GM23338 (cell line): ENCODE measurements around the gene GNB1L. TPM values are rescaled to one million over a fixed set of nuclear protein-coding genes. Genes with fewer than 3 reads are reported as not detected.

Source experiments
- ATAC-seq: fragments of 200-7000 bp; cut with Tn5 transposase; 3 replicates; pipeline ENCODE4 v1.9.1; 2020
- DNase-seq: peaks from one replicate; pipeline ENCODE4 v3.0.0-alpha.2; 2015; ENCODE audit warnings: low spot score
- H2AFZ ChIP-seq: fragments of 200-600 bp; sonication (generic); 2 replicates; pipeline ENCODE4 v1.8.0; 2016; ENCODE audit warnings: antibody characterized with exemption, mild to moderate bottlenecking, moderate library complexity
- H3F3A ChIP-seq: fragments of 200-600 bp; sonication (generic); replicated peaks from 2 replicates; pipeline ENCODE4 v1.8.0; 2017; ENCODE audit warnings: antibody characterized with exemption, mixed run types, low read depth
- H3K27ac ChIP-seq: fragments of 200-600 bp; sonication (generic); 2 replicates; pipeline ENCODE4 v1.6.1; 2016; ENCODE audit warnings: low read depth
- H3K27me3 ChIP-seq: fragments of 200-600 bp; sonication (generic); 2 replicates; pipeline ENCODE4 v1.8.0; 2016; ENCODE audit warnings: mild to moderate bottlenecking, mixed run types, moderate library complexity; ENCODE audit not compliant: insufficient read depth
- H3K36me3 ChIP-seq: fragments of 200-600 bp; sonication (generic); 2 replicates; pipeline ENCODE4 v1.8.0; 2016; ENCODE audit warnings: mild to moderate bottlenecking; ENCODE audit not compliant: insufficient read depth
- H3K4me1 ChIP-seq: fragments of 200-600 bp; sonication (generic); 2 replicates; pipeline ENCODE4 v1.8.0; 2016; ENCODE audit warnings: mild to moderate bottlenecking, moderate library complexity; ENCODE audit not compliant: insufficient read depth
- H3K4me2 ChIP-seq: fragments of 200-600 bp; sonication (generic); 2 replicates; pipeline ENCODE4 v1.7.1; 2017; ENCODE audit warnings: mixed run types
- H3K4me3 ChIP-seq: fragments of 200-600 bp; sonication (generic); 2 replicates; pipeline ENCODE4 v1.6.1; 2016; ENCODE audit warnings: mixed run types
- H3K79me2 ChIP-seq: fragments of 200-600 bp; sonication (generic); replicated peaks from 2 replicates; pipeline ENCODE4 v1.8.0; 2017; ENCODE audit warnings: mild to moderate bottlenecking; ENCODE audit not compliant: insufficient read depth
- H3K9me2 ChIP-seq: fragments of 200-600 bp; sonication (generic); 2 replicates; pipeline ENCODE4 v1.8.0; 2017; ENCODE audit not compliant: insufficient read depth
- H4K20me1 ChIP-seq: fragments of 200-600 bp; sonication (generic); replicated peaks from 2 replicates; pipeline ENCODE4 v1.8.0; 2017; ENCODE audit warnings: mild to moderate bottlenecking; ENCODE audit not compliant: insufficient read depth
- H3K27ac Mint-ChIP-seq: 2 replicates; pipeline ENCODE4 v1.8.0; 2020; ENCODE audit warnings: inconsistent platforms, mild to moderate bottlenecking, moderate library complexity, mixed read lengths
- H3K27me3 Mint-ChIP-seq: 3 replicates; pipeline ENCODE4 v1.8.0; 2022; ENCODE audit warnings: low read depth, mild to moderate bottlenecking, moderate library complexity, mixed read lengths, inconsistent platforms; ENCODE audit not compliant: insufficient read depth, poor library complexity
- H3K36me3 Mint-ChIP-seq: 3 replicates; pipeline ENCODE4 v1.8.0; 2021; ENCODE audit warnings: low read depth, mild to moderate bottlenecking, inconsistent platforms, moderate library complexity, mixed read lengths
- H3K4me1 Mint-ChIP-seq: 3 replicates; pipeline ENCODE4 v1.8.0; 2020; ENCODE audit warnings: mild to moderate bottlenecking, inconsistent platforms, mixed read lengths
- H3K4me3 Mint-ChIP-seq: 3 replicates; pipeline ENCODE4 v1.8.0; 2021; ENCODE audit warnings: moderate library complexity, mild to moderate bottlenecking, inconsistent platforms, mixed read lengths
- H3K9me3 Mint-ChIP-seq: 3 replicates; pipeline ENCODE4 v1.8.0; 2020; ENCODE audit warnings: moderate library complexity, mild to moderate bottlenecking, inconsistent platforms, mixed read lengths
- EZH2 ChIP-seq: fragments of 200-600 bp; sonication (generic); IDR thresholded peaks from one replicate; pipeline ENCODE4 v1.8.0; 2017; ENCODE audit warnings: antibody characterized with exemption, mild to moderate bottlenecking, low read depth; ENCODE audit not compliant: unreplicated experiment
- EZH2phosphoT487 ChIP-seq: fragments of 200-600 bp; sonication (generic); IDR thresholded peaks from one replicate; pipeline ENCODE4 v1.8.1; 2018; ENCODE audit warnings: antibody characterized with exemption; ENCODE audit not compliant: unreplicated experiment
- JUNB ChIP-seq: IDR thresholded peaks from one replicate; pipeline ENCODE4 v1.6.1; 2016; ENCODE audit warnings: antibody characterized with exemption; ENCODE audit not compliant: unreplicated experiment
- REST ChIP-seq: IDR thresholded peaks from one replicate; pipeline ENCODE4 v1.6.1; 2018; ENCODE audit warnings: antibody characterized with exemption; ENCODE audit not compliant: unreplicated experiment
- STAT1 ChIP-seq: IDR thresholded peaks from one replicate; pipeline ENCODE4 v1.6.1; 2016; ENCODE audit warnings: antibody characterized with exemption; ENCODE audit not compliant: unreplicated experiment
- ZNF114 ChIP-seq: fragments of 250-450 bp; sonication (Bioruptor Pico); IDR thresholded peaks from 2 replicates; pipeline ENCODE4 v1.5.0; 2020; ENCODE audit warnings: mild to moderate bottlenecking, moderate library complexity
- ZNF331 ChIP-seq: fragments of 250-450 bp; sonication (Bioruptor Pico); IDR thresholded peaks from 2 replicates; pipeline ENCODE4 v1.5.0; 2020; ENCODE audit warnings: low read depth, mild to moderate bottlenecking, moderate library complexity
- ZNF462 ChIP-seq: fragments of 250-450 bp; sonication (Bioruptor Pico); IDR thresholded peaks from 2 replicates; pipeline ENCODE4 v1.5.0; 2020; ENCODE audit warnings: mild to moderate bottlenecking, moderate library complexity
- polyA plus RNA-seq: library from polyadenylated mRNA; unstranded; fragments of >200 nt; fragmentation: Nextera tagmentation; extraction: Ambion mirVana; gene quantifications from 2 replicates; pipeline ENCODE4 v1.2.1, GENCODE V29; 2016
- total RNA-seq: library from RNA; depleted of rRNA; stranded (reverse); fragments of >200 nt; shearing (Covaris generic); gene quantifications from 2 replicates; pipeline ENCODE4 v1.2.3, GENCODE V29; 2014
- TF ChIP-seq, protein P1 (sequence below): IDR thresholded peaks from 2 replicates; pipeline ENCODE4 v1.6.1; 2016; ENCODE audit warnings: antibody characterized with exemption
- TF ChIP-seq, protein P2 (sequence below), 2 experiments: fragments of 200-600 bp in 1 of 2; sonication (generic) in 1 of 2; conservative IDR thresholded peaks; 2 replicates each; pipeline versions ENCODE4 v1.5.1 to v1.6.1; 2016 to 2017; ENCODE audit warnings: antibody characterized with exemption in 2 of 2, low read depth in 2 of 2, mild to moderate bottlenecking in 2 of 2, moderate library complexity in 1 of 2

GNB1L gene
- total and polyA plus RNA-seq, 2 experiments from 2014 or later: 15.2 to 27.8 TPM

- no peak for TF ChIP-seq ZNF462 (CRISPR knock-in tag)
- TF ChIP-seq, protein P1, sequence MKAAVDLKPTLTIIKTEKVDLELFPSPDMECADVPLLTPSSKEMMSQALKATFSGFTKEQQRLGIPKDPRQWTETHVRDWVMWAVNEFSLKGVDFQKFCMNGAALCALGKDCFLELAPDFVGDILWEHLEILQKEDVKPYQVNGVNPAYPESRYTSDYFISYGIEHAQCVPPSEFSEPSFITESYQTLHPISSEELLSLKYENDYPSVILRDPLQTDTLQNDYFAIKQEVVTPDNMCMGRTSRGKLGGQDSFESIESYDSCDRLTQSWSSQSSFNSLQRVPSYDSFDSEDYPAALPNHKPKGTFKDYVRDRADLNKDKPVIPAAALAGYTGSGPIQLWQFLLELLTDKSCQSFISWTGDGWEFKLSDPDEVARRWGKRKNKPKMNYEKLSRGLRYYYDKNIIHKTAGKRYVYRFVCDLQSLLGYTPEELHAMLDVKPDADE: no peak
These were observed 82.3 kb downstream of the GNB1L start (continued) for GRCh38 chr22:19772422-19772672.

DNA sequence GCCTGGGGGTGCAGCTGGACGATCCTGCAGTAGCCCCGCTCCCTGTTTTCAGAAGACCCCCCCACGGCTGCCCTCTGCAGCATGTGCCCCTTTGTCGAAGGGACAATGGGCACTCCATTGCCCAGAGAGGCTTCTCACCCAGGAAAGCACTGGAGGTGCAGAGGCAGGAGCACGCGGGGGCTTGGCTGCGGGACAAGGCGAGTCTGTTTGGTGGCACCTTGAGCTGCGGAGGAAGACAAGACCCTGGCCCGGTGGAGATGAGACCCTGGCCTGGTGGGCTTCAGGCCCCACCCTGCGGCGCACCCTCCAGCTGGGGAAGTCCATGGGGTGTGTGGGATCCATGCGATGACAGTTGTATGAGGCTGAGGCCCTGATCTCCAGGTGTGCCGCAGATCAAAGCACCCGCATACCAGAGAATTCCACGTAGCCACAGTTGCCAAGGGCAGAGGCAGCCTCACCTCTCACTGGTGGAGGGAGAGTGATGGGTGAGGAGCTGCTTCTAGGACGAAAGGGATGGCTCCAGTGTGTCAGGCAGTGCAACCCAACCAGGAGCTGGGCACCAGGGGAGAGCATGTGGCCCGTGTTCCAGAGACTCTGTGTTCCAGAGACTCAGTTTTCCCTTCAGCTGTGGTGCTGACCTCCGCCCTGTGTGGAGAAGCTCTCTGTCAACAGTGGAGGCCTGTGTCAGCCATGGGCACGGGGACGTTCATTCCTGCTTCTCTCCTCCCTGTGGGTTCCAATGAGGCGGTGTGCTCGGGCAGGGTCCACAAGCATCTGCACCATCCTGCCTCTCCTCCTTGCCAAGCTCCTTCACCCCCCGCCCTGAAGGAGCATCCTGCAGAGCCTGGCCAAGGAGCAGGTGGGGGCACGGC, 84.1 kb downstream of the GNB1L start:
- Mint-ChIP-seq H3K27ac (no peak overlapping the region), H3K27me3 (peaks cover 56% of the 10 kb centered on the region), H3K9me3 (no peaks in the 10 kb centered on the region), H3K36me3 (no peaks in the 10 kb centered on the region), H3K4me1 (peaks cover 9% of the 10 kb centered on the region; the same call in 2 of the 3 replicates), H3K4me3 (no peak overlapping the region)
- no peaks in the 10 kb centered on the region for H4K20me1 ChIP-seq
- no peak overlapping the region for H3K4me2 ChIP-seq
- H3K27me3 ChIP-seq: peaks cover 57% of the 10 kb centered on the region
- H3K27ac ChIP-seq: no peak overlapping the region
- DNase-seq (no peak), ATAC-seq (no peak)
- H3K79me2 ChIP-seq: no peaks in the 10 kb centered on the region
- no peaks in the 10 kb centered on the region for H3K9me2 ChIP-seq
- H3F3A ChIP-seq: peaks cover under 1% of the 10 kb centered on the region
- no peaks in the 10 kb centered on the region for H3K36me3 ChIP-seq
- no peak overlapping the region for H3K4me3 ChIP-seq
- peaks cover 5% of the 10 kb centered on the region for H3K4me1 ChIP-seq
- no peak overlapping the region for H2AFZ ChIP-seq
- TF ChIP-seq ZNF114 (no peak), EZH2phosphoT487 (no peak), EZH2 (no peak), REST (no peak), STAT1 (no peak), JUNB (no peak), ZNF331 (CRISPR knock-in tag) (no peak)
- TF ChIP-seq, protein P1: no peak
- TF ChIP-seq, protein P2, sequence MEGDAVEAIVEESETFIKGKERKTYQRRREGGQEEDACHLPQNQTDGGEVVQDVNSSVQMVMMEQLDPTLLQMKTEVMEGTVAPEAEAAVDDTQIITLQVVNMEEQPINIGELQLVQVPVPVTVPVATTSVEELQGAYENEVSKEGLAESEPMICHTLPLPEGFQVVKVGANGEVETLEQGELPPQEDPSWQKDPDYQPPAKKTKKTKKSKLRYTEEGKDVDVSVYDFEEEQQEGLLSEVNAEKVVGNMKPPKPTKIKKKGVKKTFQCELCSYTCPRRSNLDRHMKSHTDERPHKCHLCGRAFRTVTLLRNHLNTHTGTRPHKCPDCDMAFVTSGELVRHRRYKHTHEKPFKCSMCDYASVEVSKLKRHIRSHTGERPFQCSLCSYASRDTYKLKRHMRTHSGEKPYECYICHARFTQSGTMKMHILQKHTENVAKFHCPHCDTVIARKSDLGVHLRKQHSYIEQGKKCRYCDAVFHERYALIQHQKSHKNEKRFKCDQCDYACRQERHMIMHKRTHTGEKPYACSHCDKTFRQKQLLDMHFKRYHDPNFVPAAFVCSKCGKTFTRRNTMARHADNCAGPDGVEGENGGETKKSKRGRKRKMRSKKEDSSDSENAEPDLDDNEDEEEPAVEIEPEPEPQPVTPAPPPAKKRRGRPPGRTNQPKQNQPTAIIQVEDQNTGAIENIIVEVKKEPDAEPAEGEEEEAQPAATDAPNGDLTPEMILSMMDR (conservative IDR thresholded peaks at IDR 0.05; ENCODE audit: low read depth in 2 of 2): no peak
